22Rv1 (cell line): ENCODE measurements around the gene SLC6A6.

Source experiments
- H3K27ac ChIP-seq: fragments of 450-650 bp; 2 replicates; pipeline ENCODE4 v1.5.1; 2017
- CTCF ChIP-seq: fragments of 450-650 bp; IDR thresholded peaks from 2 replicates; pipeline ENCODE4 v1.5.1; 2017; ENCODE audit warnings: mild to moderate bottlenecking
- ZFX ChIP-seq: fragments of 450-650 bp; IDR thresholded peaks from 2 replicates; pipeline ENCODE4 v1.6.1; 2017; ENCODE audit warnings: antibody characterized with exemption, borderline replicate concordance

The SLC6A6 gene

GRCh38 chr3:14452740-14453710 lies 50.6 kb downstream of the SLC6A6 start:
- TF ChIP-seq ZFX = no peak
- TF ChIP-seq CTCF = no peak
- H3K27ac ChIP-seq = no peak overlapping the region

GRCh38 chr3:14453876-14454638 lies 51.7 kb downstream of the SLC6A6 start:
- no peak for TF ChIP-seq ZFX
- no peak for TF ChIP-seq CTCF
- no peak overlapping the region for H3K27ac ChIP-seq

GRCh38 chr3:14454639-14455310 lies 52.4 kb downstream of the SLC6A6 start:
- TF ChIP-seq CTCF = no peak
- no peak for TF ChIP-seq ZFX
- H3K27ac ChIP-seq = no peak overlapping the region

GRCh38 chr3:14455571-14456317 lies 53.3 kb downstream of the SLC6A6 start:
- no peak overlapping the region for H3K27ac ChIP-seq
- TF ChIP-seq CTCF (no peak), ZFX (no peak)

GRCh38 chr3:14456794-14457193 lies 54.4 kb downstream of the SLC6A6 start:
- H3K27ac ChIP-seq = no peak overlapping the region
- TF ChIP-seq CTCF (no peak), ZFX (no peak)

- TF ChIP-seq ZFX (no peak), CTCF (no peak)
- H3K27ac ChIP-seq = no peak overlapping the region
Measured at GRCh38 chr3:14457481-14457880, 55.1 kb downstream of the SLC6A6 start.
